ENCODE results near the gene CRELD1. TPM values are rescaled to one million over a fixed set of nuclear protein-coding genes. Genes with fewer than 3 reads are reported as not detected.

Gene CRELD1
- total and polyA plus RNA-seq, 9 of the 15 experiments (the other 6 are each of a cell fraction or from before 2014, with no cell fraction given): 3.3 to 25.8 (median 16.5) TPM

GRCh38 chr3:9932843-9933560 is 632 bp upstream of the CRELD1 start (continued):
- TF ChIP-seq NR2C2 (CRISPR knock-in tag; IDR thresholded peaks at IDR 0.05) (0 out of 2 replicates have a peak, but pooled peaks have one; percentile 8), NR2C2 (tag; IDR thresholded peaks at IDR 0.05) (0 out of 2 replicates have a peak, but pooled peaks have one; percentile 44), ZNF184 (CRISPR knock-in tag; IDR thresholded peaks at IDR 0.05) (no peak), BRF2 (IDR thresholded peaks at IDR 0.05; ENCODE audit: borderline replicate concordance, insufficient read depth, insufficient read length) (no peak), ZNF511 (CRISPR knock-in tag; IDR thresholded peaks at IDR 0.05) (peak; percentile 86), MYBL2 (IDR thresholded peaks at IDR 0.05; ENCODE audit: low read depth) (no peak), MYBL2 (CRISPR knock-in tag; IDR thresholded peaks at IDR 0.05; ENCODE audit: borderline replicate concordance) (no peak), RBM17 (IDR thresholded peaks at IDR 0.05; ENCODE audit: borderline replicate concordance, low read depth, low read length) (no peak), TCF7 (IDR thresholded peaks at IDR 0.05; ENCODE audit: borderline replicate concordance) (no peak), FIP1L1 (IDR thresholded peaks at IDR 0.05; ENCODE audit: low read depth, low read length, poor library complexity, severe bottlenecking) (peak; percentile 87), TSC22D4 (tag; IDR thresholded peaks at IDR 0.05) (no peak), ZBTB11 (CRISPR knock-in tag; IDR thresholded peaks at IDR 0.05) (no peak; a peak in 1 of 6 replicates), ZNF316 (IDR thresholded peaks at IDR 0.05) (no peak), ASH1L (IDR thresholded peaks at IDR 0.05; ENCODE audit: borderline replicate concordance, low read depth, partially characterized antibody) (no peak), HNRNPLL (IDR thresholded peaks at IDR 0.05; ENCODE audit: low read depth, low read length, poor library complexity, severe bottlenecking) (no peak), HNRNPH1 (optimal IDR thresholded peaks at IDR 0.05; ENCODE audit: low read depth, low read length) (no peak), CBX1 (IDR thresholded peaks at IDR 0.05; ENCODE audit: low read depth) (peak; percentile 89), NRF1 (conservative IDR thresholded peaks at IDR 0.05 in 1 of 2, IDR thresholded peaks at IDR 0.05 in 1 of 2) (peak; percentile 50 to 65; a peak in 3 of 4 replicates), ETS2 (tag; IDR thresholded peaks at IDR 0.05; ENCODE audit: borderline replicate concordance, poor library complexity, severe bottlenecking) (no peak), ZBTB8A (IDR thresholded peaks at IDR 0.05; ENCODE audit: partially characterized antibody) (no peak), ZFP30 (CRISPR knock-in tag; IDR thresholded peaks at IDR 0.05; ENCODE audit: borderline replicate concordance) (no peak)
